ENCODE results near the gene GNAQ. TPM values are rescaled to one million over a fixed set of nuclear protein-coding genes. Genes with fewer than 3 reads are reported as not detected.
A peak's percentile ranks its signal among the peaks of the same experiment; 100 is the strongest.

GNAQ gene
- total and polyA plus RNA-seq, 3 donors from 2014 or later = 23.5 to 42.9 (median 39.4) TPM

DNA sequence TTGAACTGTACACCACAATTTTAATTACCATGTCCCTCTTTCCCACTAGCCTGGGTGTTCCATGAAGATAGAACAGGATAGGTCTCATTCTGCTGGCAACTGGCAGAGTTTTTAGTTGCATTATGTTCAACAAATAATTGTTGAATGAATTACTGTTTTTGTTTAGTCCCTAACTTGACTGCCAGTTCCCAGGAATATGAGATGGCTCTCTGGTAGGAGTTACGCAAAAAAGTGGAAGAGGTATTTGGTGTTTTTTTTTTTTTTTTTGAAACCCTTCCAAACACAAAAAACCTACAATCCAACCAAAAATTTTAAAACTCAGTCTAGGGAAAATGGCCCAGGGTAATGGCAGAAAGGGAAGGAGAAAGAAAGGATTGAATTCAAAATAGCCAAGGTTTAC lies 153.6 kb downstream of the GNAQ start:
- Histone ChIP-seq H3K27me3 (no peaks in the 10 kb centered on the region), H3K36me3 (ENCODE audit: low read depth, missing control alignments) (no peaks in the 10 kb centered on the region), H3K4me1 (peaks cover 11% of the 10 kb centered on the region), H3K27ac (no peak overlapping the region), H3K4me3 (no peak overlapping the region), H3K9me3 (no peaks in the 10 kb centered on the region)
- intact Hi-C loops (cut with DNase I; ENCODE audit: low total_unique reads) = no loop called here
- no peak for TF ChIP-seq POLR2A (IDR thresholded peaks at IDR 0.05)
- TF ChIP-seq, protein P1, sequence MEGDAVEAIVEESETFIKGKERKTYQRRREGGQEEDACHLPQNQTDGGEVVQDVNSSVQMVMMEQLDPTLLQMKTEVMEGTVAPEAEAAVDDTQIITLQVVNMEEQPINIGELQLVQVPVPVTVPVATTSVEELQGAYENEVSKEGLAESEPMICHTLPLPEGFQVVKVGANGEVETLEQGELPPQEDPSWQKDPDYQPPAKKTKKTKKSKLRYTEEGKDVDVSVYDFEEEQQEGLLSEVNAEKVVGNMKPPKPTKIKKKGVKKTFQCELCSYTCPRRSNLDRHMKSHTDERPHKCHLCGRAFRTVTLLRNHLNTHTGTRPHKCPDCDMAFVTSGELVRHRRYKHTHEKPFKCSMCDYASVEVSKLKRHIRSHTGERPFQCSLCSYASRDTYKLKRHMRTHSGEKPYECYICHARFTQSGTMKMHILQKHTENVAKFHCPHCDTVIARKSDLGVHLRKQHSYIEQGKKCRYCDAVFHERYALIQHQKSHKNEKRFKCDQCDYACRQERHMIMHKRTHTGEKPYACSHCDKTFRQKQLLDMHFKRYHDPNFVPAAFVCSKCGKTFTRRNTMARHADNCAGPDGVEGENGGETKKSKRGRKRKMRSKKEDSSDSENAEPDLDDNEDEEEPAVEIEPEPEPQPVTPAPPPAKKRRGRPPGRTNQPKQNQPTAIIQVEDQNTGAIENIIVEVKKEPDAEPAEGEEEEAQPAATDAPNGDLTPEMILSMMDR (IDR thresholded peaks at IDR 0.05) = no peak
- 91 to 100% methylated on average over 1 of the region's 1 CpG for WGBS, 2 donors
- no peak for DNase-seq

DNA sequence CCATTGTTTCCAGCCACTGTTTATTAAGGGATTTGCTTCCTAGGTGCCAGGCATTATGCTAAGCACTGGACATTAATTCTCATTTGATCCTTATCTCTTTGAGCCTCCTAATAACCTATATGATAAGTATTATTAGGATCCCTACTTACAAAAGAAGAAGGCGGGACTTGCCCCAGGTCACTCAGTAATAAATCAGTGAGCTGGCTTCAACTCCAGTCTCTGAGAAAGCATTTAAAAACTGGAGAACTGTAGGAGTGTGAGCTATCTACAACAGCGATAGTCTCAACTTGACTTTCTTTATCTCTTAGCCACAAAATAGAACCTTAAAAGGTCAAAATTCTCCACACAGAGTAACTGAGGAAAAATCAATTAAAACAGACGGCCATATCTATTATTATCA lies 155.0 kb downstream of the GNAQ start:
- intact Hi-C loops (cut with DNase I; ENCODE audit: low total_unique reads) = no loop called here
- TF ChIP-seq, protein P1 (IDR thresholded peaks at IDR 0.05) = no peak
- TF ChIP-seq POLR2A (IDR thresholded peaks at IDR 0.05) = no peak
- Histone ChIP-seq H3K27me3 (no peaks in the 10 kb centered on the region), H3K27ac (no peak overlapping the region), H3K4me1 (peaks cover 11% of the 10 kb centered on the region), H3K4me3 (no peak overlapping the region), H3K9me3 (no peaks in the 10 kb centered on the region), H3K36me3 (ENCODE audit: low read depth, missing control alignments) (no peaks in the 10 kb centered on the region)
- WGBS, 2 donors = 63 to 65% methylated on average over 3 of the region's 3 CpGs
- DNase-seq = no peak

DNA sequence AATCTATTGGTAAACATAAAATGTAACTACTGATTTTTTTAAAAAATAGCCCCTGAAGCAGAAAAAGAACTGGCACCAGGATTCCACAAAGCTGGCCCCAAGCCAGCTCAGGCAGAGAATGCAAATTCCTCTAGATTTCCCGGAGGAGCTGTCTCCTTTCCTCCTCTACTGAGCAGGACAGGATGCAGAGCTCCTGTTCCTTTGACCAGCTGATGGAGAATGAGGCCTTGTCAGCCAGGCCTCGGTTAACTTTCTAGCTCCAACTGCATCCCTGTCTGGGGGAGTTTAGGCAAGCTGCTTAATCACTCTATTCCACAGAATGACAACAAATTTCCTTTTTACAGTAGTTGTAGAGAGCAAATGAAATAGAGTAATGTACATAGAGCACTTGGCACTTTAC lies 155.5 kb downstream of the GNAQ start:
- Histone ChIP-seq H3K36me3 (ENCODE audit: low read depth, missing control alignments) (no peaks in the 10 kb centered on the region), H3K4me1 (peaks cover 11% of the 10 kb centered on the region), H3K9me3 (no peaks in the 10 kb centered on the region), H3K27me3 (no peaks in the 10 kb centered on the region), H3K4me3 (no peak overlapping the region), H3K27ac (no peak overlapping the region)
- intact Hi-C loops (cut with DNase I; ENCODE audit: low total_unique reads) = no loop called here
- DNase-seq = peak; percentile 23
- WGBS, 2 donors = 24 to 46% methylated on average over 2 of the region's 2 CpGs
- TF ChIP-seq POLR2A (IDR thresholded peaks at IDR 0.05) = no peak
- TF ChIP-seq, protein P1 (IDR thresholded peaks at IDR 0.05) = no peak

DNA sequence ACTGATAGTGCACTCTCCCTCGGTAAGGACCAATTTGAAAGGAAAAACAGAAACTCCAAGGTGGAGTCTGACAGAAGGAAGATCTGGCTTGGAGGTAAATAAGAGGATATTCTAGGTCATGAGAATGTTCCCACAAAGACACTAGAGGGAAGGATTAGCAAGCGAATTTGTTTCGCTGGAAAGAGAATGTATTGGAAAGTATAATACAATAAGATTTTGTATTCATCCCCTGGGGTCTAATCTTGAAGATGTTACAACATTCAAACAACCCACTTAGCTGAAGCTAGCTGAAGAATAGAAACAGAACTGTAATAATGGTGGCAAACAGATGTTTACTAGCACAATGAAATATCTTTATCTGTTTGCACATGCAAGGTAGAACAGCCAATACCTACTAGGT lies 158.7 kb downstream of the GNAQ start:
- H3K36me3 ChIP-seq (ENCODE audit: low read depth, missing control alignments) = no peaks in the 10 kb centered on the region
- DNase-seq = no peak
- no peak overlapping the region for H3K4me3 ChIP-seq
- peaks cover 11% of the 10 kb centered on the region for H3K4me1 ChIP-seq
- H3K27me3 ChIP-seq = no peaks in the 10 kb centered on the region
- no peaks in the 10 kb centered on the region for H3K9me3 ChIP-seq
- intact Hi-C loops (cut with DNase I; ENCODE audit: low total_unique reads) = no loop called here
- 50 to 64% methylated on average over 3 of the region's 3 CpGs for WGBS, 2 donors
- H3K27ac ChIP-seq = no peak overlapping the region
- TF ChIP-seq, protein P1 (IDR thresholded peaks at IDR 0.05) = no peak
- no peak for TF ChIP-seq POLR2A (IDR thresholded peaks at IDR 0.05)

DNA sequence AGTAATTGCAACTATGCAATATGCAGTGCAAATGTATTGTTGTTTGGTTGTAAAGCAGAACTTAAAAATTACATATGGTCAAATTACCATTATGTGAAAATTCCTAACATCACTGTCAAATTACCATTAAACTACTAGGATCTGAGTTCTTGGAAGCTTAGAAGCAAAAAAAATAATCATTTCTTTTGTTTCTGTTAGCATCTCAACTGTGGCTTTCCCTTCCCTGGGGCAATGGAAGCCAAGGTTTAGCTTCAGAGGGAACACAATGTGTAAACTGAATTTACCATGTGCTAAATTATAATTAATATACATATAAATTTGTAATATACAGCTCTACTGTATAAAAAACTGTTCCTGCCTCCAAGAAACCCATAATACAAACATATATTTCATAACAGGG lies 159.4 kb downstream of the GNAQ start:
- Histone ChIP-seq H3K27me3 (no peaks in the 10 kb centered on the region), H3K4me3 (no peak overlapping the region), H3K4me1 (peaks cover 11% of the 10 kb centered on the region), H3K27ac (no peak overlapping the region), H3K9me3 (no peaks in the 10 kb centered on the region), H3K36me3 (ENCODE audit: low read depth, missing control alignments) (no peaks in the 10 kb centered on the region)
- TF ChIP-seq, protein P1 (IDR thresholded peaks at IDR 0.05) = no peak
- no peak for TF ChIP-seq POLR2A (IDR thresholded peaks at IDR 0.05)
- intact Hi-C loops (cut with DNase I; ENCODE audit: low total_unique reads) = no loop called here
- DNase-seq = no peak

All from testis (tissue), 3 donors.